T-helper 22 cell (primary cell): ENCODE measurements around the gene RECQL.
"Not testable (repeated sequence)": the region's sequence is repeated elsewhere in the genome, so short reads cannot be mapped to it uniquely, and the experiment has no call there.

ENCODE experiments used
- DNase-seq: peaks from one replicate; pipeline ENCODE4 v3.0.0-alpha.2; 2020; ENCODE audit warnings: low read depth

The RECQL gene

GRCh38 chr12:21502872-21503271 lies 1.4 kb upstream of the RECQL start:
- DNase-seq: no peak

- no peak for DNase-seq
Measured at GRCh38 chr12:21502164-21502496, 695 bp upstream of the RECQL start.

DNA sequence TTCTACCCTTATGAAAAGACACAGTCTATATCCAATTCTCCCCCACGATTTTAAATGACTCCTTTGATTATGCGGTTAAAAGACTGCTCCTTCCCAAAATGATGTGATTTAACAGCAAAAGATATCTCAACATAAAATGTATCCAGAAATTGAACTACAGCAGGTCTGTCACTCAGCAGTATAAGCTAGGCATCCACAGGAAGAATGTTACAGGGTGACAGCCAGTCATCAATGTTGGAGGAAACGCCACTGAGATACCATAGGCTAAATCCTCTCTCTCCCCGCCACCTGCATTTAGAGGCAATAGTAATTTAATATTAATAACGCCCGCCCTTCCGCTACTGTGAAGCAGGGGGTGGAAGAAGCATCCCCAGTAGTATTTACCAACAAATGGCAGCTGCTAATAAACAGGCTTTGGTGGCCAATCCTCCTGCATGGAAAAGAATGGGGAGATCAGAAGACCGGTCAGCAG lies 613 bp downstream of the RECQL start:
- no peak for DNase-seq

DNA sequence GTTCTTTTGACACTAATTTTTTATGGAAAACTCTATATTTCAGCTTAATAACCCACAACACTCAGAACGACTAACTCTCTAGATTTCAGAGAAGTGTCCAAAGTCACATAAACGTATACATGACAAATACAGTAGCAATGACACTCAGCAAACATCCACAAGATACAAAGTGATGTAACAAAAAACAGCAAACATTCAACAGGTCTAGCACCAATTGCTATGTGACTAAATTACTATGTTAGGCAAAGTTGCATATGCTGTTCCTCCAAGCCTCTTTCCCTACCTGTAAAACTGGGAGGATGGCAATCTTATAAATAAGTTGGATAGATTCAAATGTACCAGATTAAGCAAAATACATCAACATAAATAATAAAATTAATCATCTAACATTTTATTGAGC lies 1.7 kb downstream of the RECQL start:
- DNase-seq: no peak

DNA sequence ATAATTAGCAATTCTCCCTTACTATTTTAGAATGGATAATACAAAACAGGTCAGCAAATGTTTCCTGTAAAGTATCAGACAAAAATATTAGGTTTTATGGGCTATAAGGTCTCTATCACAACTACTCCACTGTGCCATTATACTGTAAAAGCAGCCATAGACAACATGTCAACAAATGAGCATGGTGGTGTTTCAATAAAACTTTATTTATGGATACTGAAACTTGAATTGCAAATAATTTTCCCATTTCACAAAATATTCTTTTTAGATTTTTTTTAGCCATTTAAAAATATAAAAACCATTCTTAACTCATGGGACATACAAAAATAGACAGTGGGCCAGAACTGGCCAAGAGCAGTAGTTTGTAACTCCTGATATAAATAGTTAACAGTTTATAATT lies 15.4 kb downstream of the RECQL start:
- DNase-seq: no peak

DNA sequence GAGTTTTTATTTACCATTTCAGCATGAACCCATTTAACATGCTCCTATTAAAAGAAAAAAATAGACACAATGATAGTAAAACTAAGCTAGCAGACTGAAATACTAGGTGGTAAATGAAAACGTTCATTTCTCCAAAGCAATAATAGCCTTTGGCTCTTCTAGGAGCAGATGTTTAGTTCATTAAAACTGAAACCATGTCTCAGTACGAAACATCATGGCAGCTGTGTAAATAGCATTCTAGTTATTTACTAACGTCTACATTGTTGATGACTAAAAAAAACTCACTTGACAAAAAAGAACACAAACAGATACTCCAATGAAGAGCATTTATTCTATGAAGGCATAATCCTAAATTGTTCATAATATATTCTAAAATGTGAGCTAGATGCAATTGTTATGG lies 17.9 kb downstream of the RECQL start:
- DNase-seq: no peak

DNA sequence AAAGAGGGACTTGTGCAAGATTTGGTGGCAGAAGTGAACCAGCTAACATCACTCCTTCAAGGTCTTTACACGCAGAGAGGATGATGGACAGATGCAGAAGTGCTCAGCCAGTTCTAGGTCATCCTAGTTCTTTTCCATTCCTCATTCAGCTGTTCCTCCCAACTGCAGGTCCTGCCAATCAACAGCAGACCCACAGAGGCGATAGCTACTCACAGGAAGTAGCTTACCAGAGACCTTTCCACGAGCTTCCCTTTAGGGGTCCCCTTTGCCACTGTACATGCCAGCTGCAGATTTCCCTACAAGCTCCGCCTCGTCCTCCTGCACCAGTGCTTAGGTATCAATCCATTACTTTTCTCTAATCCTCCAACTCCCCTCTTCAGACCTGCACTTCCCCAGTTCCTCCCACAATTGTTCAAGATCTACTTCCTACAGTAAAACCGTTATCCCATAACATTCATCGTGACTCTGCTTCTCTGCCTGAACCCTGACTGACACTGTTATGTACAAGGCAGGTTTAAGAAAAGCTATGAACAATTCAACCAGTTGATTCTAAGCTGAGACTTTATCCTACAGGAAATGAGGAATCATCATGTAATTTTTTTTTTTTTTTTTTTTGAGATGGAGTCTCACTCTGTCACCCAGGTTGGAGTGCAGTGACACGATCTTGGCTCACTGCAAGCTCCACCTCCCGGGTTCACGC lies 22.5 kb downstream of the RECQL start:
- DNase-seq: no peak

- no peak for DNase-seq
Measured at GRCh38 chr12:21476949-21477348, 24.5 kb downstream of the RECQL start.

DNA sequence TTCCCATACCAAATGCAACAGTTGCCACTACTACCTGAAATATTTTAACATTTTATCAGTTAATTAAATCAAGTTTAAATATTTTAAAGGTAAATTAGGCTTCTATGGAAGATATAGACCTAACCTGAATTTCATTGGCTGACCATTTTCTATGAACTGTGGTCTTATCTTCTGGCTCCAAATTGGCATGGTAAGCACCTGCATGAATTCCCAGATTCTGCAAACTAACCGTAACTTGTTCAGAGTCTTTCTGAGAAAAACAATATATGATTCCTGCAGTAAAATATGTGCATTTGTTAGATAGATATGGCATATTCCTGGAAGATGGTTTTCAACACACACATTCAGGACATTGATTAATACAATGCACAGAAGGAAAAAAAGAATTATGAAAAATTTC lies 25.9 kb downstream of the RECQL start:
- DNase-seq: no peak

DNA sequence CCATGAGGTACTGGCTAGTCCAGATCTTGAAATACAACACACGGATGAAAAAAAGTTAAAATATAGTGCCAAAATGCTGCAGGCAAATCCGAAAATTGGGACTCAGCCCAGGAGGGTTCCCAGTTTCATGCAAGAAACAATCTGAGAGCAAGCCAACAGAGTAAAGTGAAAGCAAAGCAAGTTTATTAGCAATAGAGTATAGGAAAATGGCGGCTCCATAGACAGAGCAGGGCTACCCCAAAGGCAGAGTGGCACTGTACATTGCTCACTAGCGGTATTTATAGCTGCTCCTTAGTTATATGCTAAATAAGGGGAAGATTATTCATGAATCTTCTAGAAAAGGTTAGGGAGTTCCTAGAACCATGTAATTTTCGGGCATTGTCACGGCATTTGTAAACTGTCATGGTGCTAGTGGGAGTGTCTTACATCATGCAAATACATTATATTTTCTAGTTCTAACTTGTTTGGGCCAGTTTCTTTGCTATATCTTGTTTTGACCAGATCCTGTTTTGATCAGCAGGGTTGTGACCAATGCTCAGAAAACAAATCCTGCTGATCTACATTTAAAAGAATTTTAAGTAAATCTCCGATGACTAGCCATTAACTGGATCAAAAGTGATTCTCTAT lies 29.1 kb downstream of the RECQL start:
- no peak for DNase-seq

DNA sequence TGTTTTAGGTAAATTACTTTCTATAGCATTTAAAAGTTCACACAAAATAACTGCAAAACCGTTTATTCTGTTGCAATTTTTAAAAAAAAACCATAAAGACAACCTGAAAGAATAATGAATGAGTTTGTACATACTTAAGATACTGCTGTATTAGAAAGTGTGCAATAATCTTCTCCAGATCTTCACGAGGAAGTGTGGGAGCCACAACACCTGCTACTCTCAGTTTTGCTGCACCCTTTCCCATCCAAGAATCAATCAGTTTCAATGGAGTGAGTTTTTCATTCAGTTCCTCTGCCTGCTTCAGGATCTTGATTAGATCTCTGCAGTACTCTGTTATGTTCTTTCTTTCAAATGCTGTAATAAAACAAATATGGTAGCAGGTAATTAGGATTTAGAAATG lies 30.1 kb downstream of the RECQL start:
- no peak for DNase-seq

DNA sequence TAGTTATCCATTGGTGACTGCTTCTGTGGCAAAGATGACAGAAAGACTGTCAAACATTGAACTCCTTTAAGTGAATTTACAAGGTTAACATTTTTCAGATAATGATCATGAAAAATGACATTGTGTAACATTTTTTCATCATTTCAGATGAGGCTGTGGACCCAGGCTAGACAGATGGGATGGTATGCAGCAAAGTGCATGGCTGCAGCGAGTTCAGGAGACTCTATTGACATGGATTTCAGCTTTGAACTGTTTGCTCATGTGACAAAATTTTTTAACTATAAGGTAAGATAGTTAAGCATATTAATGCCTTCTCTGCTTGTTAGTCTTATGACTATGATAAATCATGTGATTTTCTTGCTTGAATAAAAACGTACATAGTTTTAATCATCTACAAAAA lies 34.1 kb downstream of the RECQL start:
- not testable (repeated sequence) for DNase-seq

- DNase-seq: no peak
Measured at GRCh38 chr12:21459474-21459873, 42.0 kb downstream of the RECQL start.

GRCh38 chr12:21456291-21456780 lies 45.1 kb downstream of the RECQL start:
- no peak for DNase-seq

DNA sequence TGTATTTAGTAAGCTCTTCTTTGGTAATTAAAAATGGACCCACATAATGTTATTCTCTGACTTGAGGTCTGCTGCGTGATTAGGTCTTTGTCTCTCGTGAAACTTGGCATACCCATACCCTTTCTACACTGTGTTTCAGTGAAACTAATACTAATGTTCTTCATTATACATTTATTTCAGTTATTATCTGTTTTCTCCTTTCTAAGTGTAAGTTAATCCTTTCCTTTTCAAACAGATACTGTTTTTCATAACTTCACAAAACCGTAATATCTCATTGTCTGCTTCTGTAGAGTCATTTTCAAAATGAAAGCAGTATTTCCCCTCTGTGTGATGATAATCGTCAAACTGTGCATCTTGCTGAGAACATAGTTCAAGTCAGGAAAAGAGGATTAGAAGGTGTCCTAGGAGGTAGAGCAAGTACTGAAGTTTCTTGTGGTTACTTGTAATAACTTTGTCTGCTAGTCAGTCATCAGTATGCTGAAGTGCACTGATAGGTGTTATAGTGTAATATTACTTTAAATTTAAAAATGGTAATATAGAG lies 48.1 kb downstream of the RECQL start:
- no peak for DNase-seq

- no peak for DNase-seq
Measured at GRCh38 chr12:21451529-21451928, 49.9 kb downstream of the RECQL start.

DNA sequence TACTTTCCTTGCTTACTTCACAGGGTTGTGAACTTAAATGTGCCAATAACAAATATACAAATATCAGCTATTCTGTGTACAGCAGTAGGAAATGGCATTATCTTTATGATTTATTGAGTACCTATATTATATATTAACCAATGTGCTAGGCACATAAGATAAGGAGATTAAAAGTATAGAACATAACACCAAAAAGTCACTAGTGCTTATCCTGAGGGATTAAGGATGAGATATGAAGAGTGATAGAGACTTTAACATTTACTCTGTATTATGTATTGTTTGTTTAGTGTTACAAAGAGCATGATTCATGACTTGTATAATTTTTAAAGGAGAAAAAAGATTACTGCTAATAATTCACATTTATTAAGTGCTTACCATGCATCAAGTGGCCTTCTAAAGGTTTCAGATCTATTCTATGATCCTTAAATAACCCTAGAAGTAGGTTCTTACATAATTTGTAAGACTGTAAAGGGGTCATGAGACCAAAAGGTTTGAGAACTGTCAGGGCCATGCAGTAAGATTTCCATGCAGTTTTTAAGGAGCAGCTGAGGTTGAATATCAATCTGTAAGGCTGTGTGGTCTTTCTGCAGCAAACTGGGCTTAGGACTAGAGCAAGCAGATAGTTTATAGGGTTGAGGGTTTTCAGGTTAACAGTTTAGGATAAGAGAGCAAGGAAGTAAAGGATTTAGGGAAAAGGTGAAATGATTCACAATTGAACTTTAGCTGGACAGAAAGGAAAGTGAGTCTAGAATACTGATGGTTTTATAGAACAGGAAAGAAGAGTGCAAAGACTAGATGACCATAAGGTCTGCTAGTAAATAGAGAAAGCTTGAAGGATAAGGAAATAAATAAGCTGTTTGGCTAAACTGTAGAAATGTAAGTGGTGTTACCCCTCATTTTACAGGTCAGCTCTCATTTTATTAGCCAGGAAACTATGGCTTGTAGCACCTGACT lies 57.0 kb downstream of the RECQL start:
- no peak for DNase-seq

DNA sequence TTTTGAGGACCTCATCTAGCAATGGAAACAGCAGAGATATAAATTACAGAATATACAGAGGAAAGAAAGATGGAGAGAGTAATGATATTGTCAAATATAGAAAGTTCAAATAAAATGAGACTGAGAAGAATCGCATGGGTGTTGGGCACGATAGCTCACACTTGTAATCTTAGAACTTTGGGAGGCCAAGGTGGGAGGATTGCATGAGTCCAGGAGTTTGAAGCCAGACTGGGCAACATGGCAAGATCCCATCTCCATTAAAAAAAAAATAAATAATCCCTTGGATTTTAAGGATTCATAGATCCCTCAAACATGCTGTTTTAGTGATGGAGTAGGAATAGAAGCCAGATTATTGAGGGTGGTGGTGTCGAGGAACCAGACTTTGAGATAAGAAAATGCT lies 62.1 kb downstream of the RECQL start:
- DNase-seq: no peak

DNA sequence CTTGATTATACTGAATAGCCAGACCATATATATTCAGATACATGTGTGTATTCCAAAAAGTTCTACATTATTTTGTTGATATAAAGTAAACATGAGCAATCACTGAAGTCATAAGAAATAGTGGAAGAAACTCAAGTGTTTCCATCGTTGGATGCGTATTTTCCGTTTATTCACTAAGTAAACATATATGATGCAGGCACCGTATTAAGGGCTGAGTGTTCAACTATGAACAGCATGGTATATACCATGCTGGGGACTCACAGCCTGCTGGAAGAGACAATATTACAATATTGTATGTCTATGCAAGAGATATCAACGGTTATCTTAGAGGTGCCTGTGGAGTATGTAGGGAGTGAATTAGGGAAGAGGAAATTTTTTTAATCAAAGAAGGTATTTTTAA lies 62.8 kb downstream of the RECQL start:
- DNase-seq: no peak

- no peak for DNase-seq
Measured at GRCh38 chr12:21434699-21435098, 66.7 kb downstream of the RECQL start.

GRCh38 chr12:21433525-21433924 lies 67.9 kb downstream of the RECQL start:
- DNase-seq: no peak

- no peak for DNase-seq
Measured at GRCh38 chr12:21429994-21430393, 71.4 kb downstream of the RECQL start.

GRCh38 chr12:21428241-21428640 lies 73.2 kb downstream of the RECQL start:
- no peak for DNase-seq
